IMR-90 (cell line): ENCODE results near the gene NSA2. TPM values are rescaled to one million over a fixed set of nuclear protein-coding genes. Genes with fewer than 3 reads are reported as not detected.
A peak's percentile ranks its signal among the peaks of the same experiment; 100 is the strongest.

Experiments
- ATAC-seq: fragments of 200-7000 bp; cut with Tn5 transposase; 2 replicates; pipeline ENCODE4 v1.9.1; 2020; ENCODE audit warnings: low read depth, mild to moderate bottlenecking, moderate library complexity
- BruUV-seq: library from RNA; stranded (reverse); fragments of 400-500 nt; replicated peaks from 2 replicates; lab custom pipeline; 2021; lab: Mats Ljungman, UMichigan
- CTCF ChIA-PET: fragments of 300-600 bp; formaldehyde crosslinking; extraction: SDS; loops from one replicate; lab custom pipeline; 2021; ENCODE audit warnings: antibody characterized with exemption; lab: Yijun Ruan, JAX
- POLR2A ChIA-PET: fragments of 300-600 bp; sonication (Branson Sonifier 250); formaldehyde crosslinking; loops from one replicate; lab custom pipeline; 2022; ENCODE audit warnings: antibody characterized with exemption; ENCODE audit not compliant: unreplicated experiment; lab: Charles Lee
- DNase-seq: peaks from one replicate; pipeline ENCODE4 v3.0.0; 2013
- H2AFZ ChIP-seq: replicated peaks from 2 replicates; pipeline ENCODE3; 2013; ENCODE audit warnings: low read length, mild to moderate bottlenecking; ENCODE audit not compliant: poor library complexity
- H2AK5ac ChIP-seq: 2 replicates; pipeline ENCODE4 v1.6.1; 2013; ENCODE audit warnings: low read depth, low read length, inconsistent platforms
- H2AK9ac ChIP-seq: replicated peaks from 2 replicates; pipeline ENCODE3; 2013; ENCODE audit warnings: mild to moderate bottlenecking, low read depth, low read length, moderate library complexity; ENCODE audit not compliant: poor library complexity
- H2BK120ac ChIP-seq: 2 replicates; pipeline ENCODE4 v1.6.1; 2013; ENCODE audit warnings: low read depth, low read length, inconsistent platforms
- H2BK15ac ChIP-seq: 3 replicates; pipeline ENCODE4 v1.6.1; 2013; ENCODE audit warnings: low read depth, low read length, inconsistent platforms
- H2BK20ac ChIP-seq: 2 replicates; pipeline ENCODE4 v1.6.1; 2013; ENCODE audit warnings: low read depth, mild to moderate bottlenecking, inconsistent platforms, low read length, moderate library complexity
- H2BK5ac ChIP-seq: 2 replicates; pipeline ENCODE4 v1.6.1; 2013; ENCODE audit warnings: mild to moderate bottlenecking, low read depth, low read length, inconsistent platforms; ENCODE audit not compliant: poor library complexity, severe bottlenecking
- H3K14ac ChIP-seq: replicated peaks from 2 replicates; pipeline ENCODE4 v1.6.1; 2013; ENCODE audit warnings: low read depth, low read length, inconsistent platforms
- H3K18ac ChIP-seq: 2 replicates; pipeline ENCODE4 v1.6.1; 2013; ENCODE audit warnings: low read depth, low read length, control low read depth
- H3K23ac ChIP-seq: 2 replicates; pipeline ENCODE4 v1.6.1; 2013; ENCODE audit warnings: low read depth, low read length, inconsistent platforms
- H3K27ac ChIP-seq: 2 replicates; pipeline ENCODE4 v1.5.1; 2013; ENCODE audit warnings: mild to moderate bottlenecking, control low read depth, low read length; ENCODE audit not compliant: insufficient read depth
- H3K27me3 ChIP-seq: 2 replicates; pipeline ENCODE4 v1.6.1; 2013; ENCODE audit warnings: low read length; ENCODE audit not compliant: control insufficient read depth, insufficient read depth
- H3K36me3 ChIP-seq: 2 replicates; pipeline ENCODE4 v1.6.1; 2013; ENCODE audit warnings: low read length, mixed read lengths; ENCODE audit not compliant: control insufficient read depth, insufficient read depth
- H3K4ac ChIP-seq: 2 replicates; pipeline ENCODE4 v1.6.1; 2013; ENCODE audit warnings: low read depth, low read length, inconsistent platforms
- H3K4me1 ChIP-seq: 2 replicates; pipeline ENCODE4 v1.6.1; 2013; ENCODE audit warnings: low read length, mixed read lengths; ENCODE audit not compliant: control insufficient read depth, insufficient read depth
- H3K4me2 ChIP-seq: 2 replicates; pipeline ENCODE4 v1.6.1; 2013; ENCODE audit warnings: low read depth, mild to moderate bottlenecking, control low read depth, low read length, moderate library complexity
- H3K4me3 ChIP-seq: 2 replicates; pipeline ENCODE4 v1.5.1; 2013; ENCODE audit warnings: low read depth, mild to moderate bottlenecking, control low read depth, low read length, moderate library complexity; ENCODE audit not compliant: insufficient read depth
- H3K56ac ChIP-seq: 2 replicates; pipeline ENCODE4 v1.6.1; 2013; ENCODE audit warnings: low read length, inconsistent platforms; ENCODE audit not compliant: insufficient read depth; ENCODE audit errors: extremely low read depth
- H3K79me1 ChIP-seq, 2 experiments: 2 replicates each; pipeline ENCODE4 v1.6.1; 2013; ENCODE audit warnings: low read length in 2 of 2, inconsistent platforms in 1 of 2, low read depth in 1 of 2
- H3K9ac ChIP-seq: 2 replicates; pipeline ENCODE4 v1.6.1; 2013; ENCODE audit warnings: low read depth, low read length, control low read depth
- H3K9me1 ChIP-seq: 2 replicates; pipeline ENCODE4 v1.6.1; 2013; ENCODE audit warnings: low read length, inconsistent platforms; ENCODE audit not compliant: insufficient read depth
- H3K9me3 ChIP-seq: 2 replicates; pipeline ENCODE4 v1.6.1; 2013; ENCODE audit warnings: low read length; ENCODE audit not compliant: control insufficient read depth, insufficient read depth
- H4K20me1 ChIP-seq: 2 replicates; pipeline ENCODE4 v1.6.1; 2013; ENCODE audit warnings: low read length, inconsistent platforms; ENCODE audit not compliant: insufficient read depth
- H4K5ac ChIP-seq: 2 replicates; pipeline ENCODE4 v1.6.1; 2013; ENCODE audit warnings: mild to moderate bottlenecking, low read depth, low read length, control low read depth
- H4K8ac ChIP-seq, 2 experiments: 2 replicates each; pipeline ENCODE4 v1.6.1; 2013; ENCODE audit warnings: low read depth in 2 of 2, low read length in 2 of 2, control low read depth in 1 of 2, inconsistent platforms in 1 of 2
- H4K91ac ChIP-seq: 2 replicates; pipeline ENCODE4 v1.6.1; 2013; ENCODE audit warnings: low read depth, low read length, inconsistent platforms; ENCODE audit not compliant: insufficient read depth
- BHLHE40 ChIP-seq: fragments of 150-350 bp; IDR thresholded peaks from 2 replicates; pipeline ENCODE4 v1.6.1; 2016; ENCODE audit warnings: mild to moderate bottlenecking, low read depth, low read length
- CEBPB ChIP-seq: IDR thresholded peaks from 2 replicates; pipeline ENCODE4 v1.6.1; 2012; ENCODE audit warnings: low read depth, low read length, improper control_type of control experiment
- CHD1 ChIP-seq: IDR thresholded peaks from 2 replicates; pipeline ENCODE4 v1.6.1; 2012; ENCODE audit warnings: low read depth, low read length, improper control_type of control experiment
- CTCF ChIP-seq: conservative IDR thresholded peaks from 2 replicates; pipeline ENCODE4 v1.5.1; 2012; ENCODE audit warnings: mild to moderate bottlenecking, low read depth, low read length, improper control_type of control experiment
- ELK1 ChIP-seq: fragments of 150-350 bp; IDR thresholded peaks from 2 replicates; pipeline ENCODE4 v1.6.1; 2016; ENCODE audit warnings: low read depth, mild to moderate bottlenecking, low read length, moderate library complexity, borderline replicate concordance
- FOS ChIP-seq: fragments of 150-350 bp; IDR thresholded peaks from 2 replicates; pipeline ENCODE4 v1.6.1; 2016; ENCODE audit warnings: low read depth, low read length
- MAFK ChIP-seq: IDR thresholded peaks from 2 replicates; pipeline ENCODE4 v1.6.1; 2012; ENCODE audit warnings: low read depth, low read length, improper control_type of control experiment
- MAZ ChIP-seq: IDR thresholded peaks from 2 replicates; pipeline ENCODE4 v1.6.1; 2012; ENCODE audit warnings: low read depth, mild to moderate bottlenecking, low read length, improper control_type of control experiment, moderate library complexity, borderline replicate concordance
- MXI1 ChIP-seq: IDR thresholded peaks from 2 replicates; pipeline ENCODE4 v1.6.1; 2012; ENCODE audit warnings: low read depth, mild to moderate bottlenecking, low read length, moderate library complexity, borderline replicate concordance
- NFE2L2 ChIP-seq: fragments of 150-350 bp; IDR thresholded peaks from 2 replicates; pipeline ENCODE4 v1.6.1; 2016; ENCODE audit warnings: low read depth, mild to moderate bottlenecking, low read length
- POLR2A ChIP-seq: IDR thresholded peaks from 2 replicates; pipeline ENCODE4 v1.6.1; 2012; ENCODE audit warnings: mild to moderate bottlenecking, low read depth, low read length
- RAD21 ChIP-seq: IDR thresholded peaks from 2 replicates; pipeline ENCODE4 v1.6.1; 2012; ENCODE audit warnings: low read length, improper control_type of control experiment
- RCOR1 ChIP-seq: IDR thresholded peaks from 2 replicates; pipeline ENCODE4 v1.6.1; 2012; ENCODE audit warnings: mild to moderate bottlenecking, low read length, improper control_type of control experiment; ENCODE audit not compliant: insufficient replicate concordance
- RFX5 ChIP-seq: IDR thresholded peaks from 2 replicates; pipeline ENCODE4 v1.8.0; 2012; ENCODE audit warnings: low read depth, mild to moderate bottlenecking, low read length, moderate library complexity
- SMC3 ChIP-seq: fragments of 150-350 bp; IDR thresholded peaks from 2 replicates; pipeline ENCODE4 v1.6.1; 2016; ENCODE audit warnings: low read depth, mild to moderate bottlenecking, antibody characterized with exemption, low read length, moderate library complexity
- USF2 ChIP-seq: fragments of 150-350 bp; IDR thresholded peaks from 2 replicates; pipeline ENCODE4 v1.6.1; 2017; ENCODE audit warnings: mild to moderate bottlenecking, antibody characterized with exemption, low read length, low read depth
- WGBS, 2 experiments: methylation state at CpG; one replicate each; pipeline versions ENCODE4 v1.1.5 to v1.1.7; 2013; ENCODE audit warnings: missing lambda C conversion rate in 2 of 2; ENCODE audit not compliant: insufficient read length in 1 of 2; ENCODE audit errors: extremely low coverage in 2 of 2; 5-methylcytosine and 5-hydroxymethylcytosine counted together
- dilution Hi-C: fragments of 300-500 bp; cut with HindIII; formaldehyde crosslinking; loops from one replicate; pipeline ENCODE4 v1.14.3; 2018; ENCODE audit warnings: low sequenced_read_pairs; ENCODE audit not compliant: unreplicated experiment
- in situ Hi-C: fragments of 300-500 bp; cut with MboI; formaldehyde crosslinking; loops from 3 replicates; pipeline ENCODE4 v1.14.3; 2019; ENCODE audit warnings: low sequenced_read_pairs, inconsistent platforms, mixed read lengths
- intact Hi-C: fragments of 100-400 bp; cut with micrococcal nuclease; formaldehyde crosslinking; loops from 2 replicates; pipeline ENCODE4 v1.10.0; 2022
- polyA plus RNA-seq, 3 experiments: library from polyadenylated mRNA; depleted of rRNA; stranded (reverse); fragments of >200 nt; gene quantifications; 2 replicates each; pipeline ENCODE4 v1.2.3, GENCODE V29; 2012; ENCODE audit warnings: low replicate concordance in 1 of 3
- total RNA-seq: library from RNA; depleted of rRNA; stranded (reverse); fragments of >200 nt; gene quantifications from 2 replicates; pipeline ENCODE4 v1.2.3, GENCODE V29; 2012

Gene NSA2
- total and polyA plus RNA-seq, 2 of the 4 experiments (the other 2 are of a cell fraction), result 5.4 to 33.9 TPM

- peak overlapping the region; percentile 33 for H3K4me2 ChIP-seq
- no peak overlapping the region for H3K18ac ChIP-seq
- H2BK15ac ChIP-seq, result no peak overlapping the region
- no peak overlapping the region for H3K9ac ChIP-seq
- WGBS, 2 experiments, result no CpG with 5 or more reads among the region's 9 CpGs
- H3K4me1 ChIP-seq, result peaks cover 7% of the 10 kb centered on the region
- H3K27me3 ChIP-seq, result no peaks in the 10 kb centered on the region
- H2BK20ac ChIP-seq, result no peak overlapping the region
- no peak overlapping the region for H3K14ac ChIP-seq
- no peak overlapping the region for H2AK5ac ChIP-seq
- TF ChIP-seq RFX5 (no peak), MAZ (no peak), ELK1 (no peak), USF2 (no peak), BHLHE40 (no peak), MAFK (no peak), RAD21 (no peak), RCOR1 (no peak), CEBPB (no peak), SMC3 (no peak), FOS (no peak), NFE2L2 (no peak), CHD1 (no peak), POLR2A (no peak), CTCF (no peak), MXI1 (no peak)
- no peaks in the 10 kb centered on the region for H3K9me3 ChIP-seq
- no peak overlapping the region for H4K8ac ChIP-seq
- ChIA-PET CTCF (no interaction called here), POLR2A (no interaction called here)
- H3K79me1 ChIP-seq, result peaks cover 20 to 46% of the 10 kb centered on the region in 2 experiments
- intact Hi-C loops, result no loop called here
- in situ Hi-C loops, result loop anchor here (25.0 kb wide), 1 partner anchor 597 kb away; no protein-coding TSS in a partner anchor
- BruUV-seq, result no TSS peak
- H4K91ac ChIP-seq, result no peak overlapping the region
- H4K20me1 ChIP-seq, result no peaks in the 10 kb centered on the region
- ATAC-seq, result no peak
- no peak overlapping the region for H2BK5ac ChIP-seq
- no peak overlapping the region for H4K5ac ChIP-seq
- dilution Hi-C loops, result no loop called here
- no peak overlapping the region for H2AK9ac ChIP-seq
- H3K56ac ChIP-seq, result no peak overlapping the region
- H3K4me3 ChIP-seq, result no peak overlapping the region
- 0 out of 2 replicates have a peak, but pooled peaks cover 2% of the 10 kb centered on the region for H3K36me3 ChIP-seq
- DNase-seq, result no peak
- H3K27ac ChIP-seq, result no peak overlapping the region
- no peak overlapping the region for H3K23ac ChIP-seq
- H3K4ac ChIP-seq, result no peak overlapping the region
- no peaks in the 10 kb centered on the region for H3K9me1 ChIP-seq
- H2AFZ ChIP-seq, result no peak overlapping the region
- no peak overlapping the region for H2BK120ac ChIP-seq
Observed at GRCh38 chr5:74765201-74765600, 1.8 kb upstream of the NSA2 start.
